Femur (tissue), 1 donor: Measurements from ENCODE around the gene METAP1D.

Experiments used
- DNase-seq: peaks from one replicate; pipeline ENCODE4 v3.0.0-alpha.2; 2017

The METAP1D gene

GRCh38 chr2:172082105-172082943 is 82.6 kb downstream of the METAP1D start:
- DNase-seq, result no peak

- peak; percentile 36 for DNase-seq
Measured at GRCh38 chr2:172082944-172083627, 83.3 kb downstream of the METAP1D start.

- DNase-seq, result peak; percentile 42
Measured at GRCh38 chr2:172083628-172084394, 84.1 kb downstream of the METAP1D start.

GRCh38 chr2:172084395-172084644 is 84.6 kb downstream of the METAP1D start:
- DNase-seq, result no peak

- DNase-seq, result peak; percentile 90
Measured at GRCh38 chr2:172084645-172085459, 85.1 kb downstream of the METAP1D start.

- no peak for DNase-seq
Measured at GRCh38 chr2:172085460-172086159, 85.9 kb downstream of the METAP1D start, which contains the start of gene DLX1. DLX1 (plus strand) TSS chr2:172085507; CDS start chr2:172085678, 171 bp downstream.

- peak; percentile 42 for DNase-seq
Measured at GRCh38 chr2:172086241-172087206, 86.8 kb downstream of the METAP1D start.

- peak; percentile 18 for DNase-seq
Measured at GRCh38 chr2:172087207-172087779, 87.5 kb downstream of the METAP1D start.

GRCh38 chr2:172087780-172088244 is 88.1 kb downstream of the METAP1D start:
- DNase-seq, result peak; percentile 19

GRCh38 chr2:172088245-172089004 is 88.7 kb downstream of the METAP1D start:
- DNase-seq, result peak; percentile 27

GRCh38 chr2:172089005-172089504 is 89.3 kb downstream of the METAP1D start:
- no peak for DNase-seq

- no peak for DNase-seq
Measured at GRCh38 chr2:172089633-172090032, 89.9 kb downstream of the METAP1D start.

- peak; percentile 18 for DNase-seq
Measured at GRCh38 chr2:172090044-172090961, 90.5 kb downstream of the METAP1D start.

- peak; percentile 21 for DNase-seq
Measured at GRCh38 chr2:172091000-172091641, 91.4 kb downstream of the METAP1D start.

- DNase-seq, result no peak
Measured at GRCh38 chr2:172091761-172092566, 92.2 kb downstream of the METAP1D start.

- DNase-seq, result no peak
Measured at GRCh38 chr2:172092716-172093415, 93.1 kb downstream of the METAP1D start.
